GM12878 (cell line): ENCODE measurements around the gene PTPRM. TPM values are rescaled to one million over a fixed set of nuclear protein-coding genes. Genes with fewer than 3 reads are reported as not detected.

ENCODE experiments used
- ATAC-seq: fragments of 200-7000 bp; cut with Tn5 transposase; 3 replicates; pipeline ENCODE4 v1.9.1; 2020; ENCODE audit warnings: mild to moderate bottlenecking, moderate library complexity
- BruUV-seq: library from RNA; stranded (reverse); fragments of 400-500 nt; replicated peaks from 2 replicates; lab custom pipeline; 2021; lab: Mats Ljungman, UMichigan
- CTCF ChIA-PET: fragments of 300-600 bp; sonication (Branson Sonifier 250); formaldehyde crosslinking; extraction: SDS; loops from one replicate; lab custom pipeline; 2021; ENCODE audit warnings: inconsistent platforms; lab: Yijun Ruan, JAX
- POLR2A ChIA-PET: fragments of 350-600 bp; formaldehyde crosslinking; extraction: SDS; loops from one replicate; lab custom pipeline; 2021; ENCODE audit warnings: inconsistent platforms; lab: Charles Lee
- RAD21 ChIA-PET: fragments of 300-600 bp; sonication (Branson Sonifier 250); formaldehyde crosslinking; loops from one replicate; lab custom pipeline; 2023; ENCODE audit warnings: antibody characterized with exemption; ENCODE audit not compliant: unreplicated experiment; lab: Charles Lee
- SMC1A ChIA-PET: fragments of 300-600 bp; sonication (Branson Sonifier 250); formaldehyde crosslinking; loops from one replicate; lab custom pipeline; 2023; ENCODE audit not compliant: unreplicated experiment, uncharacterized antibody; lab: Charles Lee
- DNase-seq: peaks from one replicate; pipeline ENCODE4 v3.0.0-alpha.2; 2011; ENCODE audit warnings: low read depth, low spot score
- FAIRE-seq: peaks from 3 replicates; lab custom pipeline; 2011; peaks lifted over from hg19 to GRCh38; lab: Jason Lieb, UNC
- H2AFZ ChIP-seq: 2 replicates; pipeline ENCODE4 v1.6.0; 2011; ENCODE audit warnings: low read depth, low read length, control low read depth; ENCODE audit not compliant: control insufficient read depth
- H3K27ac ChIP-seq: 2 replicates; pipeline ENCODE4 v1.5.1; 2011; ENCODE audit warnings: control low read depth; ENCODE audit not compliant: control insufficient read depth, insufficient read depth
- H3K27me3 ChIP-seq, 2 experiments: replicated peaks in 1 of 2; 2 replicates each; pipeline versions ENCODE4 v1.6.0 to v1.6.1; 2011; ENCODE audit warnings: low read length in 1 of 2; ENCODE audit not compliant: control insufficient read depth in 2 of 2, insufficient read depth in 2 of 2
- H3K36me3 ChIP-seq, 2 experiments: 2 replicates each; pipeline ENCODE4 v1.5.1; 2011; ENCODE audit warnings: low read length in 1 of 2; ENCODE audit not compliant: control insufficient read depth in 2 of 2, insufficient read depth in 2 of 2
- H3K4me1 ChIP-seq: 2 replicates; pipeline ENCODE4 v1.6.1; 2011; ENCODE audit warnings: mild to moderate bottlenecking, low read length, moderate library complexity, mixed read lengths; ENCODE audit not compliant: control insufficient read depth, insufficient read depth
- H3K4me2 ChIP-seq: 2 replicates; pipeline ENCODE4 v1.6.0; 2011; ENCODE audit warnings: control low read depth; ENCODE audit not compliant: control insufficient read depth, insufficient read depth
- H3K4me3 ChIP-seq: fragments of 200-600 bp; sonication (generic); 2 replicates; pipeline ENCODE4 v1.5.1; 2016
- H3K79me2 ChIP-seq: 2 replicates; pipeline ENCODE4 v1.6.0; 2011; ENCODE audit warnings: low read length; ENCODE audit not compliant: control insufficient read depth, insufficient read depth
- H3K9ac ChIP-seq: 2 replicates; pipeline ENCODE4 v1.8.0; 2011; ENCODE audit warnings: low read length, control low read depth, mixed read lengths; ENCODE audit not compliant: control insufficient read depth, insufficient read depth
- H3K9me3 ChIP-seq: replicated peaks from 3 replicates; pipeline ENCODE4 v1.5.1; 2011; ENCODE audit warnings: mild to moderate bottlenecking, low read length; ENCODE audit not compliant: control insufficient read depth, insufficient read depth
- H4K20me1 ChIP-seq: 2 replicates; pipeline ENCODE4 v1.6.0; 2011; ENCODE audit not compliant: control insufficient read depth, insufficient read depth
- ETV6 ChIP-seq, 2 experiments: fragments of 450-650 bp in 1 of 2; IDR thresholded peaks in 1 of 2; conservative IDR thresholded peaks in 1 of 2; 2 replicates each; pipeline ENCODE4 v1.6.1; 2014; ENCODE audit warnings: antibody characterized with exemption in 1 of 2, borderline replicate concordance in 1 of 2, low read depth in 1 of 2, mild to moderate bottlenecking in 1 of 2, moderate library complexity in 1 of 2
- EZH2 ChIP-seq: IDR thresholded peaks from 2 replicates; pipeline ENCODE4 v1.6.1; 2012; ENCODE audit warnings: low read depth, mild to moderate bottlenecking, control low read depth, inconsistent platforms, low read length, borderline replicate concordance; ENCODE audit not compliant: control insufficient read depth
- FOXK2 ChIP-seq: fragments of 450-650 bp; IDR thresholded peaks from 2 replicates; pipeline ENCODE4 v1.6.1; 2017; ENCODE audit warnings: mild to moderate bottlenecking, moderate library complexity
- HDGF ChIP-seq: fragments of 450-650 bp; IDR thresholded peaks from 2 replicates; pipeline ENCODE4 v1.6.1; 2016; ENCODE audit warnings: antibody characterized with exemption
- IRF4 ChIP-seq: IDR thresholded peaks from 2 replicates; pipeline ENCODE4 v1.6.1; 2011; ENCODE audit warnings: low read depth, low read length
- MTA2 ChIP-seq: fragments of 450-650 bp; IDR thresholded peaks from 2 replicates; pipeline ENCODE4 v1.6.1; 2016; ENCODE audit warnings: low read depth, mild to moderate bottlenecking, moderate library complexity
- PAX5 ChIP-seq: IDR thresholded peaks from 2 replicates; pipeline ENCODE4 v1.6.1; 2011; ENCODE audit warnings: low read depth, low read length, borderline replicate concordance
- STAT1 ChIP-seq: fragments of 450-650 bp; conservative IDR thresholded peaks from 2 replicates; pipeline ENCODE4 v1.6.1; 2014; ENCODE audit warnings: antibody characterized with exemption, mild to moderate bottlenecking
- TCF7 ChIP-seq: IDR thresholded peaks from 2 replicates; pipeline ENCODE4 v1.6.1; 2014; ENCODE audit warnings: antibody characterized with exemption, borderline replicate concordance
- ZBTB4 ChIP-seq: fragments of 450-650 bp; formaldehyde crosslinking; IDR thresholded peaks from 2 replicates; pipeline ENCODE4 v1.4.0; 2022; ENCODE audit warnings: mild to moderate bottlenecking, moderate library complexity
- ZNF592 ChIP-seq: fragments of 450-650 bp; IDR thresholded peaks from 2 replicates; pipeline ENCODE4 v1.6.1; 2017; ENCODE audit warnings: mild to moderate bottlenecking, moderate library complexity
- WGBS: methylation state at CpG from one replicate; pipeline ENCODE4 v1.1.6; 2016; ENCODE audit warnings: low lambda C conversion rate; ENCODE audit not compliant: insufficient replicate concordance, insufficient coverage; ENCODE audit errors: missing lambda C conversion rate; 5-methylcytosine and 5-hydroxymethylcytosine counted together
- in situ Hi-C: fragments of 300-500 bp; cut with MboI; formaldehyde crosslinking; loops from 9 replicates; pipeline ENCODE4 v1.14.3; 2018; ENCODE audit warnings: mixed read lengths
- intact Hi-C: fragments of 100-400 bp; cut with micrococcal nuclease; formaldehyde crosslinking; loops from one replicate; pipeline ENCODE4 v1.14.2; 2022; ENCODE audit not compliant: unreplicated experiment
- polyA plus RNA-seq, 11 experiments: library from polyadenylated mRNA; depleted of rRNA in 4 of 11; unstranded in 6 of 11; stranded (reverse) in 5 of 11; fragments of >200 nt; fragmentation: Nextera tagmentation in 4 of 11; fragmentation: Illumina TruSeq in 1 of 11; extraction: Ambion mirVana in 4 of 11; extraction: Trizol in 1 of 11; gene quantifications; 1 replicate in 1 of 11; 2 replicates in 10 of 11; pipeline versions ENCODE4 v1.2.1 to v1.2.3, GENCODE V29; 2011 to 2016; ENCODE audit warnings: inconsistent platforms in 2 of 11, missing spikeins in 2 of 11, low read depth in 1 of 11
- total RNA-seq, 4 experiments: library from RNA; depleted of rRNA in 3 of 4; stranded (reverse); fragments of >200 nt in 3 of 4; fragmentation: Illumina TruSeq in 1 of 4; extraction: Trizol in 1 of 4; gene quantifications; 2 replicates each; pipeline versions ENCODE4 v1.2.1 to v1.2.3, GENCODE V29; 2013 to 2021
- TF ChIP-seq, protein P1 (sequence below): IDR thresholded peaks from 2 replicates; pipeline ENCODE4 v1.6.1; 2011; ENCODE audit warnings: low read depth, low read length, improper control_type of control experiment, borderline replicate concordance
- TF ChIP-seq, protein P2 (sequence below): fragments of 450-650 bp; IDR thresholded peaks from 2 replicates; pipeline ENCODE4 v1.6.1; 2014; ENCODE audit warnings: mild to moderate bottlenecking

The PTPRM gene
- total and polyA plus RNA-seq, 10 of the 15 experiments (the other 5 are each of a cell fraction or from before 2014, with no cell fraction given) = 0.07 to 22.6 (median 0.60) TPM

- Histone ChIP-seq H3K27me3 (no peaks in the 10 kb centered on the region), H3K4me2 (no peak overlapping the region), H3K9me3 (no peaks in the 10 kb centered on the region), H3K27ac (no peak overlapping the region), H3K9ac (no peak overlapping the region), H3K36me3 (no peaks in the 10 kb centered on the region), H4K20me1 (no peaks in the 10 kb centered on the region), H2AFZ (no peak overlapping the region), H3K4me3 (no peak overlapping the region), H3K79me2 (no peaks in the 10 kb centered on the region), H3K4me1 (no peaks in the 10 kb centered on the region)
- DNase-seq (no peak), FAIRE-seq (no peak), ATAC-seq (no peak)
- RAD21 ChIA-PET = no interaction called here
- POLR2A ChIA-PET = no interaction called here
- SMC1A ChIA-PET = no interaction called here
- intact Hi-C loops (no loop called here), in situ Hi-C loops (no loop called here)
- CTCF ChIA-PET = interaction anchor here (0.7 kb wide), 1 partner anchor 274 kb away, joined by 3 read pairs; no protein-coding TSS in a partner anchor
- 84% methylated on average over 8 of the region's 8 CpGs for WGBS
- BruUV-seq = no TSS peak
- TF ChIP-seq IRF4 (no peak), STAT1 (no peak), TCF7 (no peak), MTA2 (no peak), ZNF592 (no peak), FOXK2 (no peak), PAX5 (no peak), EZH2 (no peak), HDGF (no peak), ZBTB4 (no peak), ETV6 (conservative IDR thresholded peaks at IDR 0.05 in 1 of 2, IDR thresholded peaks at IDR 0.05 in 1 of 2; ENCODE audit: borderline replicate concordance in 1 of 2, low read depth in 1 of 2) (no peak)
- TF ChIP-seq, protein P1, sequence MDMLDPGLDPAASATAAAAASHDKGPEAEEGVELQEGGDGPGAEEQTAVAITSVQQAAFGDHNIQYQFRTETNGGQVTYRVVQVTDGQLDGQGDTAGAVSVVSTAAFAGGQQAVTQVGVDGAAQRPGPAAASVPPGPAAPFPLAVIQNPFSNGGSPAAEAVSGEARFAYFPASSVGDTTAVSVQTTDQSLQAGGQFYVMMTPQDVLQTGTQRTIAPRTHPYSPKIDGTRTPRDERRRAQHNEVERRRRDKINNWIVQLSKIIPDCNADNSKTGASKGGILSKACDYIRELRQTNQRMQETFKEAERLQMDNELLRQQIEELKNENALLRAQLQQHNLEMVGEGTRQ = no peak
- TF ChIP-seq, protein P2, sequence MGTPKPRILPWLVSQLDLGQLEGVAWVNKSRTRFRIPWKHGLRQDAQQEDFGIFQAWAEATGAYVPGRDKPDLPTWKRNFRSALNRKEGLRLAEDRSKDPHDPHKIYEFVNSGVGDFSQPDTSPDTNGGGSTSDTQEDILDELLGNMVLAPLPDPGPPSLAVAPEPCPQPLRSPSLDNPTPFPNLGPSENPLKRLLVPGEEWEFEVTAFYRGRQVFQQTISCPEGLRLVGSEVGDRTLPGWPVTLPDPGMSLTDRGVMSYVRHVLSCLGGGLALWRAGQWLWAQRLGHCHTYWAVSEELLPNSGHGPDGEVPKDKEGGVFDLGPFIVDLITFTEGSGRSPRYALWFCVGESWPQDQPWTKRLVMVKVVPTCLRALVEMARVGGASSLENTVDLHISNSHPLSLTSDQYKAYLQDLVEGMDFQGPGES = no peak
These were observed 109.2 kb downstream of the PTPRM start for GRCh38 chr18:7676253-7676873.
